Activated CD4-positive, alpha-beta T cell treated with anti-CD3 and anti-CD28 coated beads for 24 hours (primary cell): ENCODE measurements around the gene COL9A3.
A peak's percentile ranks its signal among the peaks of the same experiment; 100 is the strongest.

Experiments
- DNase-seq, 2 donors: peaks; one replicate each; pipeline ENCODE4 v3.0.0-alpha.2; 2020; ENCODE audit warnings: low read depth in 2 of 2

Gene COL9A3

DNA sequence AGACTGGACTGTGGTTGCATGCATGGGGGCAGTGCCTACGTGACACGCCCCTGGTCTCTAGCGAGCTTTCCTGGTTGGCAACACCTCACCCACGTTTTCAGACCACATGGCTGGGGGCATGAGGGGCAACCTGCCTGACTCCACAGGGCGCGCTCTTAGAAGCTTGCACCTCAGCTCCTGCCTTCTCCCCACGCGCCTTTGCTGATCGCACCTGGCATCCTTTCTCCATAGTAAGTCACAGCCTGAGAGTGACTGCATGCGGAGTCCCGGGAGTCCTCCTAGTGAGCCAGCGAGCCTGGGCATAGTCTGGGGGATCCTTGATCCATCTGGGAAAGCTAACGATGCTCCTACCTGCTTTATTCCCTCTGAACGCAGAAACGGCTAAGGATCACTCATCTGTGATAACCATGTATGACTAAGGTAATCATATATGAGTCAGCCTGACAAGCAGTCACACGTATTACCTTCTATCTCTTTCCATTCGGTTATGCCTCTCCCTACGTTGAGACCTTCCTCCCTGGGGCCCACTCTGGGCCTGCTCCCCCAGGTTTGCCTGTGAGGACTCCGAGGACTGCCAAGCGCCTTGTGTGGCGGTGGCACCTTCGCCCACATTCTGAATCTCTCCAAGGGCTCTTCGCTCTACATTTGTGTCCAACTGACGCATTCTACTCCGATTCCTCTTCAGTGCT, 40.2 kb downstream of the COL9A3 start:
- DNase-seq = no peak

DNA sequence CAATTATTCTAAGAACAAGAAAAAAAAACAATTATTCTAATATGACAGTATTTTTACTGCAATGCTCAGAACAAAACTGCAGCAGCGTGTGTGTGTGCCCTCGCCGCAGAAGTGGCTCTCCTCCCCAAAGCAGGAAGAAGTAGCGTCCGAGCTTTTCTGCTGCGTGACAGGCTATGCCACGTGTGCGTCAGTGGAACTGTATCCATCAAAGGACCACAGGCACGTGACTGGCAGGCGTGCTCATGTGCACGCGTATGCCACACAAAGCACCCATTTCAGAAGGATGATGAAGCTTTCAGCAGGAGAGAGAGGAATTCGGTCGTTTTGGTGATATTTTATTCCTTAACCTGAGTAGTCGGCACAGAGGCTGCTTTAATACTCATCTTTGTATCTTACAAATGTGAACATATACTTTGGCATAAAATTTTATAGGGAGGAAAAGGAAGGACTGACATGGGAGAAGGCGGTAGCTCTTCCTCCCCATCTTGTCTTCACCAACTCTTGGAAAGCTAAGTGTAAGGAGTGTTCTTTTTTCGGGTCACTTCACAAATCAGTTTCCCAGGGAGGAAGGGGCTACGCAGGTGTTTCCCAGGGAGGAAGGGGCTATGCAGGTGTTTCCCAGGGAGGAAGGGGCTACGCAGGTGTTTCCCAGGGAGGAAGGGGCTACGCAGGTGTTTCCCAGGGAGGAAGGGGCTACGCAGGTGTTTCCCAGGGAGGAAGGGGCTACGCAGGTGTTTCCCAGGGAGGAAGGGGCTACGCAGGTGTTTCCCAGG, 41.4 kb downstream of the COL9A3 start:
- no peak for DNase-seq

GRCh38 chr20:62859721-62860120, 42.9 kb downstream of the COL9A3 start:
- DNase-seq = no peak

DNA sequence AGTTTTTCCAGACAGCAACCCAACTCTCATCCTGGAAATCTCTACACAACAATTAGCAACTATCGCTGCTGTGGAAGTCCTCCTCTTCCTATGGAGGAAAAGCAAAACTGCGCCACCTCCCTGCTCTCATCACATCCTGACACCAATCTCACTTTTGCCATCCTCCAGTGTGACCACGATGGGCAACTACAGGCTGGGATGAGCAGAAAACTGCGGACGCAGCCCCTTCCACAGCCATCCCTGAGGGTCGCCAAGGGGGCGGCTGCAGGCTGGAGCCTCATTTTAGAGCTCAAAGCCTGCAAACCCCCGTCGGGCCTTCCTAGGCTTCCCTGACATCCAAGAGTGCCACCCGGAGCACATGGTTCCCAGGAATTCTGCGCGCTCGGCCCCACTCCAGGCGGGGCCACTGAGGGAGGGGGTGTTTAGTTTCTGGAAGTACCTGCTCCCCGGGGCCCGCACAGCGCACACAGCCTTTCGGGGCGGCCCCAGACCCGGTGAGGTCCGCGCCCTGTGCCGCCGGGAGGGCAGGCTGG, 43.6 kb downstream of the COL9A3 start:
- no peak for DNase-seq

DNA sequence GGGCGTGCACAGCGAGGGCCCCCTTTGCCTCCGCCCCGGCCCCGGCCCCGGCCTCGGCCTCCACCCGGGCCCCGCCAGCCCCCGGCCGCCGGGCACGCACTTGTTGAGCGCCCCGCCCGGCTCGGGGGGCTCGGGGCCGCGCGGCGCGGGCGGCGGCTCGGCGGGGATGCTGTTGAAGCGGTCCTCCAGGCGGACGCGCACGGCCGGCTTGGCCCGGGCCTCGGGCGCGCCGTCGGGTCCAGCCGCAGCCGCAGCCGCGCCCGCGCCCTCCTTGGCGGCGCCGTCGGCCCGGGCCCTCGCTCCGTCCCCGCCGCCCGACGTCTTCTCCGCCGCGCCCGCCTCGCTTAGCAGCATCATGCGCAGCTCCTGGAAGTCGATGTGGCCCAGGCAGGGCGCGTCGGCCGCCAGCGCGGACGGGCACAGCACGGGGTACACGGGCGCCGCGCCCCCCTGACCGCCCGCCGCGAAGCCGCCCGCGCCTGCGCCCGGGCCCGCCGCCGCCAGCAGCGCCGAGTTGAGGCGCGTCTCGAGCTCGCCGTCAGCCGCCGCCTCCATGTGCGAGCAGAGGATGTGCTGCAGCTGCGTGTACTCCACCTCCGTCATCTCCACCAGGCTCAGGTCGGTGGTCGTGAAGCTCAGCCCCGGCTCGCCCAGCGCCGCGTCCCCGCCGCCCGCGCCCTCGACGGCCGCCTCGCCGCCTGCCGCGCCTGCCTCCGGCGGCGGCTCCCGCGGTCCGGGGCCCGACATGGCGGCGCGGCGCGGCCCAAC, 44.3 kb downstream of the COL9A3 start:
- DNase-seq = peak in 1 of 2 donors; percentile 17

DNA sequence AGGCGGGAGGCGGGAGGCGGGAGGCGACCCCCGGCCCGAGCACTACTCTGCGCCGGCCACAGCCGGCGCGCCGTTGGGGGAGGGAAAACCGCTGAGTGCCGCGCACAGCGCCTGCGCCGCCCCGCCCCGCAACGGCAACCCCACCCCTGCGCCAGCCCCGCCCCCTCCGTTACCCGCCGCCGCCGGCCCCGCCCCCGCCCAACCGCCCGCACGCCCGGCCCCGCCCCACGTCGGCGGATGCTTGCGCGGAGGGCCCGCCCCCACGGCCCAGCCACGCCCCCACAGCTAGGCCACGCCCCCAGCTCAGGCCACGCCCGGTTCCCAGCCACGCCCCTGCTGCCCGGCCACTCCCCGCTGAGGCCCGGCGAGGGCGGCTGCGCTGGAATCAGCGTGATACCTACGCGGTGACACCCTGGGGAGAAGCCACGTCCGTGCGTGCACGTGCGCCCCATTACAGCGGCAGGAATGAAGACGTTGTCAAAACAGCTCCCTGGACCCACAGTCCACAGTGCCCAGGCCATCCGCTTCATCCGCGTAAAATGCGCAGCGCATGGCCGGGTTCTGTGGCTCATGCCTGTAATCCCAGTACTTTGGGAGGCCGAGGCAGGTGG, 45.0 kb downstream of the COL9A3 start, which contains the start of gene TCFL5:
Gene TCFL5, minus strand, starts transcription at position 97 of the 611 bp plus-strand sequence. CDS start 152 bp downstream, outside the sequence.
- peak; percentile 89 to 91 for DNase-seq

DNA sequence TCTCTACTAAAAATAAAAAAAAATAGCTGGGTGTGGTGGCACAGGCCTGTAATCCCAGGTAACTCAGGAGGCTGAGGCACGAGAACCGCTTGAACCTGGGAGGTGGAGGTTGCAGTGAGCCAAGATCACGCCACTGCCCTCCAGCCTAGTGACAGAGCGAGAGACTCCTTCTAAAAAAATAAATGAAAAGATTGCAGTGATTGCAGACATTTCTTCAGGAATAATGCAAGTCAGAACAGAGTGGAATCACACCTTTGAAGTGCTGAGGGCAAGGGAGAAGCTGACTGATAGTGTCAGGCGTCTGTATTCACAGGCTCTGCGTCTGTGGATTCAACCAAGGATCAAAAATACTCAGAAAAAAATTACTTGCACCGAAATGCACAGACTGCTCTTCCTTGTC, 47.4 kb downstream of the COL9A3 start:
- DNase-seq = no peak

DNA sequence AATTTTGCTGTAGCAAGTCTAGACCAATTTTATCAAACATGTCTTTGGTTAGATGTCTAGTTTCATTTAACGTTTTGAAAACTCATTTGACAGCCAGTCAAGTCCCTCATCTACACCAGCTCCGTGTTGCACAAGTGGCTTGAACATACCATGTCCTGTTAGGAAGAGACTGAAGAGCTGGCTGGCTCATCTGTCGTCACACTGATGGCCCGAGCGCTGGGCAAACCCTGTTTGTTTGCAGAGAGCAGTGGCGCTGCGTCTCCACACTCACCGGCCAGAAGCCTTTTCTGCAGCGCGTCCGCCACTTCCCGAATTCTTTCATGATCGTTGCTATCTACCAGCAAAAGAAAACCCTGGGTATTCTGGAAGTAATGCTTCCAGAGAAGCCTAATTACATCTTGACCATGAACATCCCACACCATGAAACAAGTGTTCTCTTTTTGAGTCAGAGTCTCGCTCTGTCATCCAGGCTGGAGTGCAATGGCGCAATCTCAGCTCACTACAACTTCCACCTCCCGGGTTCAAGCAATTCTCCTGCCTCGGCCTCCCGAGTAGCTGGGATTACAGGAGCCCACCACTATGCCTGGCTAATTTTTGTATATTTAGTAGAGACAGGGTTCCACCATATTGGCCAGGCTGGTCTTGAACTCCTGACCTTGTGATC, 55.5 kb downstream of the COL9A3 start:
- DNase-seq = no peak

GRCh38 chr20:62872862-62873261, 56.0 kb downstream of the COL9A3 start:
- no peak for DNase-seq

GRCh38 chr20:62873280-62873679, 56.4 kb downstream of the COL9A3 start:
- no peak for DNase-seq

GRCh38 chr20:62873681-62874031, 56.8 kb downstream of the COL9A3 start:
- peak in 1 of 2 donors; percentile 27 for DNase-seq

- no peak for DNase-seq
Measured at GRCh38 chr20:62874964-62875344, 58.1 kb downstream of the COL9A3 start.

DNA sequence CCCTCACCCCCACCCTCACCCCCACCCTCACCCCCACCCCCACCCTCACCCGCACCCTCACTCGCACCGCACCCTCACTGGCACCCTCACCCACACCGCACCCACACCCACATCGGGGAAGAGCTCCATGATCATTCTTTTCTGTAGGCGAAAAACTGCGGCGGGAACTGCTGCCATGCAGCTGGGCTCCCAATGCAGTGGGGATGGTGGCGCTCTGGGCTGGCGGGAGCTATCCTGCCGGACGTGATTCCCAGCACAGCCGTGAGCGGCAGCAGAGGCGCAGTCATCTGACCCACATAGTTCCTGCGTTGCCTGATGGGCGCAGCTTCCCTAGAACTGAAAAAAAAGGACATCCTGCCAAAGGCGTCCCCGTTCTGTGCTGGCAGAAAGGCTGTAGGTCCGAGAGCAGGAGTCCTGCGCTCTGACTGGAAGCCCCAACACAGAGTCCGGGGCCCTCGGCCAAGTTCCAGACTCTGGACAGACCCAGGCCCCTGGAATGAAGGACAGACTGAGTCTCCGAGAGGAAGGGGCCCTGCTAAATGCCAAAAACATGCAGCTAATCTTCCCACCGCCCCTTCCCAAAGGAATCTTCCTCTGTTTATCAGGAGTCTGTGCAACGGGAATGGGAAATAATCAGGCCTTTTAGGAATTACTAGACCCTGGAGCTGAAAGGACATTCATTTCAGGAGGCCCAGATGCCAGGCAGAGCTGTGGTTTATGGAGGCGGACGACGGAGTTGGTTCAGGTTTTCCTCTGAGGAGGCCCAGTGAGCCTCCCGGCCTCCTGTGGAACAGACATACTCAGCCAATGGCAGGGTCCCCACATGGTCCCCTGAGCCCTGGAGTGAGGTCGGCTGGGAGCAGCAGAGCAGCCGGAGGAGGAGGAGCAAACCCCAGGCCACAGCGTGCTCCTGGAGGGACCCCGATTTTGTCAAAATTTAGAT, 58.8 kb downstream of the COL9A3 start:
- no peak for DNase-seq

DNA sequence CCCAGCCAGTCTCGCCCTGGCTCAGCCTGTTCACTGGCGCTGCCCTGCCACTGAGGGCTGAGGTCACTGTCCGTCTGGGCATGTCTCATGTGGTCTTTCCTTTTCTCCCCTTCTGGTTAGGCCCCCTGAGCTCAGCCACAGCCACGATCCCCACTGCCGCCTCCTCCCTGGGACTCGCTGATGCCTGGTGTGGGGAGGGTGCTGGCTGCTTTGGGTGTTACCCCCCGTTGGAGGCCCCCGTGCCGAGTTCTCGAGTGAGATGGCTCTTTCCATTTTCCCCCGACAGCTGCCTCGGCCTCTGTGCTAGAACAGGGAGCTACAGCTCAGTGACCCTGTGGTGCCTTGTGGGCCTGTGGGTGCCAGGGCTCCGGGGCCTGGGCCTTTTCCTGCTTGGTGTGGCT, 59.7 kb downstream of the COL9A3 start:
- no peak for DNase-seq

GRCh38 chr20:62876902-62877816, 60.3 kb downstream of the COL9A3 start:
- no peak for DNase-seq

DNA sequence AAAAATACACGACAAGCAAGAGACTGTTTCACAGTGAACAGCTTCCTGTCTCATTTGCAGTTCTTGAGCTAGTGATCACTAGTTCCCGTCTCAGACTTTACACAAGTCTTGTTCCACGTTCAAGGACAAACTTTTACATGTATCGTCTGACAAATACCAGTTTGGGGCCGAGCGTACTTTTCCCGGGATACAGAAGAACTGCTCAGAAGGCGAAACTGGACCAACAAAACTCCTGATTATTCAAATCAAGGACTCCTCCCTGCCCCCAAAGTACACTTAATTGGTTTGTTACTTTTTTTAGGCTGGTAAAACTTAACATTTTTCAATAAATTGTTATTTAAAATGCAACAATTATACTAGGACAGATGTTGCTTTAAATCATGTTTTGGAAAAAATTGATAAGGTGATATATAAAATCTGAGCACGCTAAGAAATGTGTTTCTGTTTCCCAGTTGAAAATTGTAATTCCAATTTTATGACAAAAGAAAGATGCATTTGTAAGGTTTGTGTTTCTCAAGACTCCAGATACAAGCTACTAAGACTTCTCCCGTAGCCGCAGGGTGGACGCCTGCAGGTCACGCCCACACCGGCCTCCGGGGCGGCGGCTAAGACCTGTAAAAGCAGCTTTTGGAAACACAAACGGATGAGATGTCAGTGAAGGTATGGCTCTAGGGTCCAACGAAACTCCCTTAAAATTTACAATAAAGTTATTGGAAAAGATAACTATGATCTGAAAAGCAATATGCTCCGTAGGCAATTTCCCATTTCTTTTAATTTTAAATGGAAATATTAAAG, 61.6 kb downstream of the COL9A3 start:
- DNase-seq = no peak

DNA sequence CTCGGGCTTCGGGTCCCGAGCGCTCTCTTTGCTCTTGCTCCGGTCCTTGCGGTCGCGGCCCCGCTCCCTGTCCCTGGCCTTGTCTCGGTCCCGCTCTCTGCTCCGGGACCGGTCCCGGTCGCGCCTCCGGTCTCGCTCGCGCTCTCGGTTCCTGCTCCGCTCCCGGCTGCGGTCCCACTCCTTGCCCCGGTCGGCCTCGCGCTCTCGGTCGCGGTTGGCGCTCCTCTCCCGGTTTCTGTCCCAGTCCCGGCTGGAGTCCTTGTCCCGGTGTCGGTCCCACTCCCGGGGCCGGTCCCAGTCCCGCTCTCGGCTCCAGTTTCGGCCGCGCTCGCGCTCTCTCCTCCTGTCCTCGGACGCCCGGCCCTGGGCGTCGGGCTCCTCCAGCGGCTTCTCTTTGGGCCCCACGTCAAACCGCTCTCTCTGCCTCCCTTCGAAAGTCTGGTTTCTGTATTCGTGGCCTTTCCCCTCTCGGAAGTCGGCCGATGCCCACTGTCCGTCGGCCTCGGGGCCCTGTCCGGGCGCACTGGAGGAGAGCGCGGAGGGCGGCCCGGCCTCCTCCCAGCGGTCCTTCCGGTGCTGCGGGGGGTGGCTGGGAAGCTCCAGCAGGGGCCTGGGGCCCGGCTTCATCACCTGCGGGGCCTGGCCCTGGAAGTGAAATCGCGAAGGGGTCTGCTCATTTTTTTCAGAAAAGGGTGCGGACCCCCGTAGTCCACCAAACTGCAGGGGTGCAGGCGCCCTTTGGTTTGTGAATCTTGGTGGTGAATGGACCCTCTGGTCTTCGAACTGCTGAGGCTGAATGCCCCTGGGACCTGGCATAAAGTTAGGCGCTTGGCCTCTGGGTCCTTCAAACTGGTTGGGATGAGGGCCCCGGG, 62.7 kb downstream of the COL9A3 start:
- no peak for DNase-seq
